ENCODE results near the gene PSD2. TPM values are rescaled to one million over a fixed set of nuclear protein-coding genes. Genes with fewer than 3 reads are reported as not detected.

PSD2 gene
- total RNA-seq, 2 experiments from 2014 or later = 0.08 TPM; not detected in 1

DNA sequence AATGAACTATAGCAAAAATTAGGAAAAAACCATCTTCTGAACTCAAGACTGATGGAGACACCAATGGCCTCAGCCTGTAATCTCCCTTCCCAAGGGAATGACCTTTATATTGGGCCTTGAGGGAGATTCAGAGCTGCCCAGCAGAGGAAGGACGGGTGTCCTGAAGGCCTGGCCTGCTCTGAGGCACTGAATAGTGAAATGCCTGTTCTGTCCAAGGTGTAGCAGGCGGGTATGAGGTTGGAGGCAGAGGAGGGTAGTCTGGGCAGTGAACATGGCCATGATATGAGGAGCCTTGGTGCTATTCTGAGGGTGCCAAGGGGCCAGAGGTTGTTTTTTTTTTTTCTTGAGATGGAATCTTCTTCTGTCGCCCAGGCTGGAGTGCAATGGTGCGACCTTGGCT, 25.0 kb downstream of the PSD2 start:
- Histone ChIP-seq H3K4me1 (ENCODE audit: insufficient read depth, low read length) (no peaks in the 10 kb centered on the region), H3K9me3 (ENCODE audit: control insufficient read depth in 1 of 2, insufficient read depth in 1 of 2, low read length in 2 of 2) (peaks cover 4 to 17% of the 10 kb centered on the region in 2 experiments), H3K4me3 (ENCODE audit: low read length) (no peak overlapping the region), H3K27me3 (ENCODE audit: control insufficient read depth in 1 of 2, insufficient read depth in 2 of 2, low read length in 2 of 2) (peaks cover 2 to 3% of the 10 kb centered on the region in 2 experiments), H3K27ac (ENCODE audit: low read depth in 1 of 2, low read length in 2 of 2) (no peak overlapping the region), H3K36me3 (ENCODE audit: insufficient read depth, low read length) (no peaks in the 10 kb centered on the region)
- H3K4me3 Mint-ChIP-seq = no peak overlapping the region
- no peak for DNase-seq
- no peak overlapping the region for H3K27ac Mint-ChIP-seq
- intact Hi-C loops (cut with DNase I, micrococcal nuclease) = no loop called here
- no peaks in the 10 kb centered on the region for H3K4me1 Mint-ChIP-seq (ENCODE audit: low read depth)
- ATAC-seq (ENCODE audit: poor library complexity) = no peak
- H3K9me3 Mint-ChIP-seq = peaks cover 6% of the 10 kb centered on the region
- no peaks in the 10 kb centered on the region for H3K36me3 Mint-ChIP-seq (ENCODE audit: low read depth)
- ChIA-PET POLR2A (no interaction called here), CTCF (no interaction called here)
- TF ChIP-seq, protein P1, sequence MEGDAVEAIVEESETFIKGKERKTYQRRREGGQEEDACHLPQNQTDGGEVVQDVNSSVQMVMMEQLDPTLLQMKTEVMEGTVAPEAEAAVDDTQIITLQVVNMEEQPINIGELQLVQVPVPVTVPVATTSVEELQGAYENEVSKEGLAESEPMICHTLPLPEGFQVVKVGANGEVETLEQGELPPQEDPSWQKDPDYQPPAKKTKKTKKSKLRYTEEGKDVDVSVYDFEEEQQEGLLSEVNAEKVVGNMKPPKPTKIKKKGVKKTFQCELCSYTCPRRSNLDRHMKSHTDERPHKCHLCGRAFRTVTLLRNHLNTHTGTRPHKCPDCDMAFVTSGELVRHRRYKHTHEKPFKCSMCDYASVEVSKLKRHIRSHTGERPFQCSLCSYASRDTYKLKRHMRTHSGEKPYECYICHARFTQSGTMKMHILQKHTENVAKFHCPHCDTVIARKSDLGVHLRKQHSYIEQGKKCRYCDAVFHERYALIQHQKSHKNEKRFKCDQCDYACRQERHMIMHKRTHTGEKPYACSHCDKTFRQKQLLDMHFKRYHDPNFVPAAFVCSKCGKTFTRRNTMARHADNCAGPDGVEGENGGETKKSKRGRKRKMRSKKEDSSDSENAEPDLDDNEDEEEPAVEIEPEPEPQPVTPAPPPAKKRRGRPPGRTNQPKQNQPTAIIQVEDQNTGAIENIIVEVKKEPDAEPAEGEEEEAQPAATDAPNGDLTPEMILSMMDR (IDR thresholded peaks at IDR 0.05) = no peak
- no peaks in the 10 kb centered on the region for H3K27me3 Mint-ChIP-seq

DNA sequence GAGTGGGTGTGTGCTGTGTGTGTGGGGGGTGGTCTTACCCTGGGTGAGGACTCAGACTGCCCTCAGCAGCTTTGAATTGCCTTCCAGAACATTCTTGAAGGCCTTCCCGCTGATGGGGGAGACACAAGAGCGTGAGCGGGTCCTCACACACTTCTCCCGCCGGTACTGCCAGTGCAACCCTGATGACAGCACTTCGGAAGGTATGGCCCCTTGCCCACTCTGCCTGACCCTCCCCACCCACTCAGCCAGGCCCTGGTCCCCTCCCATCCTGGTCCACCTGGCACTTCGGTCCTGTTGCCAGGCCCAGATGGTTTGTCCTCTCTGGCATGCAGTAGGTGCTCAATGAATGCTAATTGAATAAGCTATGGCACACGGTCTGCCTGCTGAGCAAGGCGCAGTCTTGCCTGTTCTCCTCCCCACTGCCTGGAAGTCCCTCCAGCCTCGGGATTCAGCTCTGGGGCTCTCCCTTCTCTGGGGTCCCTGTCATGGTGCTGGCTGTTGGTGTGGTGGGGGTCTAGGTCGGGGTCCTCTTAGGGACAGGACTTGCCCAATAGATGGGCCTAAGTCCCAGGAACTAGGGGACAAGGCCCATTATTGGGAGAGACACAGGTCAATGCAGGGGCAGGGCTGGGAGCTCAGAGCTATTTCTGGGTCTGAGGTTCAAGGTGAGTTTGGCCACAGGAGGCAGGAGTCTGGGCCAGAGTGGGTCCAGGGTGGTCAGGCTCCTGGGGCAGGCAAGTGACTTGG, 26.4 kb downstream of the PSD2 start:
- Mint-ChIP-seq H3K9me3 (peaks cover 6% of the 10 kb centered on the region), H3K4me3 (no peak overlapping the region), H3K4me1 (ENCODE audit: low read depth) (no peaks in the 10 kb centered on the region), H3K27ac (no peak overlapping the region), H3K36me3 (ENCODE audit: low read depth) (no peaks in the 10 kb centered on the region), H3K27me3 (no peaks in the 10 kb centered on the region)
- ATAC-seq (ENCODE audit: poor library complexity) (no peak), DNase-seq (no peak)
- Histone ChIP-seq H3K36me3 (ENCODE audit: insufficient read depth, low read length) (no peaks in the 10 kb centered on the region), H3K9me3 (ENCODE audit: control insufficient read depth in 1 of 2, insufficient read depth in 1 of 2, low read length in 2 of 2) (peaks cover 4 to 17% of the 10 kb centered on the region in 2 experiments), H3K4me3 (ENCODE audit: low read length) (no peak overlapping the region), H3K27ac (ENCODE audit: low read depth in 1 of 2, low read length in 2 of 2) (no peak overlapping the region), H3K27me3 (ENCODE audit: control insufficient read depth in 1 of 2, insufficient read depth in 2 of 2, low read length in 2 of 2) (peaks cover 2 to 3% of the 10 kb centered on the region in 2 experiments), H3K4me1 (ENCODE audit: insufficient read depth, low read length) (no peaks in the 10 kb centered on the region)
- intact Hi-C loops (cut with DNase I, micrococcal nuclease) = no loop called here
- TF ChIP-seq, protein P1 (IDR thresholded peaks at IDR 0.05) = no peak
- ChIA-PET POLR2A (no interaction called here), CTCF (interaction anchor here (0.6 kb wide), 1 partner anchor 1842 kb away, joined by 3 read pairs; no protein-coding TSS in a partner anchor)

DNA sequence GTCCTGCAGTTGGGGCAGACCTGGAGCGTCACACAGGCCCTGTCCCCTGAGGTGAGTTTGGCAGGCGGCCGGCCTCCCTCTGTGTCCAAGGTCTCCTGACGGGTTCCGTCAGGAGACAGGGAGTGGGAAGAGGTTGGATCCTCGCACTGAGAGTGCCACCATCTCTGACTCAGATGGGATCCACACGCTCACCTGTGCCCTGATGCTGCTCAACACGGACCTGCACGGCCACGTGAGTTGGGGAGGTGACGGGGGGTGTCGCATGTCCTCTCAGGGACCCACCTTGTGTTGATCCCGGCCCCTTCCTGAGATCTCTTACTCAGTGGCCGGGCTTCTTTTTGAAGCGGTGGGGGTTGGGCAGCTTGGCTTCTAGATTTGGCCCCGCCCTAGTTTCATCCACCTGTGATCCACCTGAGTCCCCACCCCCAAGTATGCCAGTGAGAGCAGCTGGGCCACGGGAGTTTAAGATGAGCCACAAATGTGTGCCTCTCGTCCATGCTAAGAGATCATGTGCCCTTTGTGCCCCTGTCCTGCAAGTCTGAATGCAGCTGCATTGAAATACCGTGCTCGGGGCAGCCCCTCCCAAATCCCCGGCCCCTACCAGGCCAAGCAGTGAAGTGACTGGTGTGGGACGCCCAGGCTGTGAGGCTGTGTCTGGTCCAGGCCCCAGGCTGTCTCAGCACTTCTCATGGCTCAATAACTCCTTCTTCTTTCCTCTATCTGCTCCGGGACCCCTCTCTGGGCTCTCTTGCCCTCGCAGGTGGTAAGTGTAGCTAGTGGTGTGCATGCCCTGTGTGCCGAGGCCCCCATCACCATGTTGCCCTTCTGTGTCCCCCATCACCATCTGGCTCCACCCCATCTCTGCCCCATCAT, 27.2 kb downstream of the PSD2 start:
- no peak for ATAC-seq (ENCODE audit: poor library complexity)
- peaks cover 4 to 17% of the 10 kb centered on the region in 2 experiments for H3K9me3 ChIP-seq (ENCODE audit: control insufficient read depth in 1 of 2, insufficient read depth in 1 of 2, low read length in 2 of 2)
- H3K36me3 ChIP-seq (ENCODE audit: insufficient read depth, low read length) = no peaks in the 10 kb centered on the region
- Mint-ChIP-seq H3K36me3 (ENCODE audit: low read depth) (no peaks in the 10 kb centered on the region), H3K4me1 (ENCODE audit: low read depth) (no peaks in the 10 kb centered on the region), H3K27me3 (no peaks in the 10 kb centered on the region), H3K4me3 (no peak overlapping the region), H3K27ac (no peak overlapping the region), H3K9me3 (peaks cover 6% of the 10 kb centered on the region)
- POLR2A ChIA-PET = no interaction called here
- no peak overlapping the region for H3K27ac ChIP-seq (ENCODE audit: low read depth in 1 of 2, low read length in 2 of 2)
- no peaks in the 10 kb centered on the region for H3K4me1 ChIP-seq (ENCODE audit: insufficient read depth, low read length)
- CTCF ChIA-PET = interaction anchor here (0.6 kb wide), 1 partner anchor 1843 kb away, joined by 3 read pairs; no protein-coding TSS in a partner anchor
- no peak overlapping the region for H3K4me3 ChIP-seq (ENCODE audit: low read length)
- H3K27me3 ChIP-seq (ENCODE audit: control insufficient read depth in 1 of 2, insufficient read depth in 2 of 2, low read length in 2 of 2) = peaks cover 2 to 3% of the 10 kb centered on the region in 2 experiments
- TF ChIP-seq, protein P1 (IDR thresholded peaks at IDR 0.05) = no peak
- intact Hi-C loops (cut with DNase I, micrococcal nuclease) = no loop called here
- no peak for DNase-seq
